GM23338 (cell line): ENCODE measurements around the gene CD80. TPM values are rescaled to one million over a fixed set of nuclear protein-coding genes. Genes with fewer than 3 reads are reported as not detected.

Experiments
- ATAC-seq: fragments of 200-7000 bp; cut with Tn5 transposase; 3 replicates; pipeline ENCODE4 v1.9.1; 2020
- DNase-seq: peaks from one replicate; pipeline ENCODE4 v3.0.0-alpha.2; 2015; ENCODE audit warnings: low spot score
- H2AFZ ChIP-seq: fragments of 200-600 bp; sonication (generic); 2 replicates; pipeline ENCODE4 v1.8.0; 2016; ENCODE audit warnings: antibody characterized with exemption, mild to moderate bottlenecking, moderate library complexity
- H3F3A ChIP-seq: fragments of 200-600 bp; sonication (generic); replicated peaks from 2 replicates; pipeline ENCODE4 v1.8.0; 2017; ENCODE audit warnings: antibody characterized with exemption, mixed run types, low read depth
- H3K27ac ChIP-seq: fragments of 200-600 bp; sonication (generic); 2 replicates; pipeline ENCODE4 v1.6.1; 2016; ENCODE audit warnings: low read depth
- H3K27me3 ChIP-seq: fragments of 200-600 bp; sonication (generic); 2 replicates; pipeline ENCODE4 v1.8.0; 2016; ENCODE audit warnings: mild to moderate bottlenecking, mixed run types, moderate library complexity; ENCODE audit not compliant: insufficient read depth
- H3K36me3 ChIP-seq: fragments of 200-600 bp; sonication (generic); 2 replicates; pipeline ENCODE4 v1.8.0; 2016; ENCODE audit warnings: mild to moderate bottlenecking; ENCODE audit not compliant: insufficient read depth
- H3K4me1 ChIP-seq: fragments of 200-600 bp; sonication (generic); 2 replicates; pipeline ENCODE4 v1.8.0; 2016; ENCODE audit warnings: mild to moderate bottlenecking, moderate library complexity; ENCODE audit not compliant: insufficient read depth
- H3K4me2 ChIP-seq: fragments of 200-600 bp; sonication (generic); 2 replicates; pipeline ENCODE4 v1.7.1; 2017; ENCODE audit warnings: mixed run types
- H3K4me3 ChIP-seq: fragments of 200-600 bp; sonication (generic); 2 replicates; pipeline ENCODE4 v1.6.1; 2016; ENCODE audit warnings: mixed run types
- H3K79me2 ChIP-seq: fragments of 200-600 bp; sonication (generic); replicated peaks from 2 replicates; pipeline ENCODE4 v1.8.0; 2017; ENCODE audit warnings: mild to moderate bottlenecking; ENCODE audit not compliant: insufficient read depth
- H3K9me2 ChIP-seq: fragments of 200-600 bp; sonication (generic); 2 replicates; pipeline ENCODE4 v1.8.0; 2017; ENCODE audit not compliant: insufficient read depth
- H4K20me1 ChIP-seq: fragments of 200-600 bp; sonication (generic); replicated peaks from 2 replicates; pipeline ENCODE4 v1.8.0; 2017; ENCODE audit warnings: mild to moderate bottlenecking; ENCODE audit not compliant: insufficient read depth
- H3K27ac Mint-ChIP-seq: 2 replicates; pipeline ENCODE4 v1.8.0; 2020; ENCODE audit warnings: inconsistent platforms, mild to moderate bottlenecking, moderate library complexity, mixed read lengths
- H3K27me3 Mint-ChIP-seq: 3 replicates; pipeline ENCODE4 v1.8.0; 2022; ENCODE audit warnings: low read depth, mild to moderate bottlenecking, moderate library complexity, mixed read lengths, inconsistent platforms; ENCODE audit not compliant: insufficient read depth, poor library complexity
- H3K36me3 Mint-ChIP-seq: 3 replicates; pipeline ENCODE4 v1.8.0; 2021; ENCODE audit warnings: low read depth, mild to moderate bottlenecking, inconsistent platforms, moderate library complexity, mixed read lengths
- H3K4me1 Mint-ChIP-seq: 3 replicates; pipeline ENCODE4 v1.8.0; 2020; ENCODE audit warnings: mild to moderate bottlenecking, inconsistent platforms, mixed read lengths
- H3K4me3 Mint-ChIP-seq: 3 replicates; pipeline ENCODE4 v1.8.0; 2021; ENCODE audit warnings: moderate library complexity, mild to moderate bottlenecking, inconsistent platforms, mixed read lengths
- H3K9me3 Mint-ChIP-seq: 3 replicates; pipeline ENCODE4 v1.8.0; 2020; ENCODE audit warnings: moderate library complexity, mild to moderate bottlenecking, inconsistent platforms, mixed read lengths
- CREB1 ChIP-seq: fragments of 250-450 bp; sonication (Bioruptor Pico); IDR thresholded peaks from 2 replicates; pipeline ENCODE4 v1.5.0; 2020; ENCODE audit warnings: low read depth, mild to moderate bottlenecking, moderate library complexity
- ETS1 ChIP-seq: IDR thresholded peaks from 2 replicates; pipeline ENCODE4 v1.6.1; 2016; ENCODE audit warnings: antibody characterized with exemption
- EZH2 ChIP-seq: fragments of 200-600 bp; sonication (generic); IDR thresholded peaks from one replicate; pipeline ENCODE4 v1.8.0; 2017; ENCODE audit warnings: antibody characterized with exemption, mild to moderate bottlenecking, low read depth; ENCODE audit not compliant: unreplicated experiment
- EZH2phosphoT487 ChIP-seq: fragments of 200-600 bp; sonication (generic); IDR thresholded peaks from one replicate; pipeline ENCODE4 v1.8.1; 2018; ENCODE audit warnings: antibody characterized with exemption; ENCODE audit not compliant: unreplicated experiment
- JUNB ChIP-seq: IDR thresholded peaks from one replicate; pipeline ENCODE4 v1.6.1; 2016; ENCODE audit warnings: antibody characterized with exemption; ENCODE audit not compliant: unreplicated experiment
- NANOG ChIP-seq: IDR thresholded peaks from 2 replicates; pipeline ENCODE4 v1.6.1; 2016; ENCODE audit warnings: antibody characterized with exemption, borderline replicate concordance
- POLR2AphosphoS5 ChIP-seq: IDR thresholded peaks from 2 replicates; pipeline ENCODE4 v1.6.1; 2016; ENCODE audit warnings: antibody characterized with exemption, low read depth
- STAT1 ChIP-seq: IDR thresholded peaks from one replicate; pipeline ENCODE4 v1.6.1; 2016; ENCODE audit warnings: antibody characterized with exemption; ENCODE audit not compliant: unreplicated experiment
- ZNF114 ChIP-seq: fragments of 250-450 bp; sonication (Bioruptor Pico); IDR thresholded peaks from 2 replicates; pipeline ENCODE4 v1.5.0; 2020; ENCODE audit warnings: mild to moderate bottlenecking, moderate library complexity
- ZNF331 ChIP-seq: fragments of 250-450 bp; sonication (Bioruptor Pico); IDR thresholded peaks from 2 replicates; pipeline ENCODE4 v1.5.0; 2020; ENCODE audit warnings: low read depth, mild to moderate bottlenecking, moderate library complexity
- ZNF462 ChIP-seq: fragments of 250-450 bp; sonication (Bioruptor Pico); IDR thresholded peaks from 2 replicates; pipeline ENCODE4 v1.5.0; 2020; ENCODE audit warnings: mild to moderate bottlenecking, moderate library complexity
- polyA plus RNA-seq: library from polyadenylated mRNA; unstranded; fragments of >200 nt; fragmentation: Nextera tagmentation; extraction: Ambion mirVana; gene quantifications from 2 replicates; pipeline ENCODE4 v1.2.1, GENCODE V29; 2016
- total RNA-seq: library from RNA; depleted of rRNA; stranded (reverse); fragments of >200 nt; shearing (Covaris generic); gene quantifications from 2 replicates; pipeline ENCODE4 v1.2.3, GENCODE V29; 2014
- TF ChIP-seq, protein P1 (sequence below): IDR thresholded peaks from one replicate; pipeline ENCODE4 v1.6.1; 2018; ENCODE audit warnings: antibody characterized with exemption; ENCODE audit not compliant: unreplicated experiment
- TF ChIP-seq, protein P2 (sequence below), 2 experiments: fragments of 200-600 bp in 1 of 2; sonication (generic) in 1 of 2; conservative IDR thresholded peaks; 2 replicates each; pipeline versions ENCODE4 v1.5.1 to v1.6.1; 2016 to 2017; ENCODE audit warnings: antibody characterized with exemption in 2 of 2, low read depth in 2 of 2, mild to moderate bottlenecking in 2 of 2, moderate library complexity in 1 of 2

Gene CD80
- total and polyA plus RNA-seq, 2 experiments from 2014 or later: not detected

DNA sequence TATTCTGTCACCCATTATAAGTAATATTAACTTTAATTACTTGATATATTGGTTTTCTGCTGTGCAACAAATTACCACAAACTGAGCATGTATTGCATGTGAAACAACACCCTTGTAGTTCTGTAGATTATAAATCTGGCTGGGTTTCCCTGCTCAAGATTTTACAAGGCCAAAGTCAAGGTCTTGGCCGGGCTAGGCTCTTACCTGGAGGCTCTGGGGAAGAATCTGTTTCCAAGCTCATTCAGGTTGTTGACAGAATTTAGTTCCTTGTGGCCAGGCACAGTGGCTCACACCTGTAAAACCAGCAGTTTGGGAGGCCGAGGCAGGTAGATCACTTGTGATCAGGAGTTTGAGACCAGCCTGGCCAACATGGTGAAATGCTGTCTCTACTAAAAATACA, 44.8 kb downstream of the CD80 start:
- Histone ChIP-seq H4K20me1 (no peaks in the 10 kb centered on the region; the same call in 1 of the 2 replicates), H3K27me3 (no peaks in the 10 kb centered on the region), H3K4me1 (no peaks in the 10 kb centered on the region), H3K4me2 (no peak overlapping the region), H2AFZ (no peak overlapping the region), H3K9me2 (no peaks in the 10 kb centered on the region), H3K79me2 (no peaks in the 10 kb centered on the region), H3K27ac (no peak overlapping the region), H3K4me3 (no peak overlapping the region), H3K36me3 (peaks cover 52% of the 10 kb centered on the region), H3F3A (no peaks in the 10 kb centered on the region)
- peaks cover 70% of the 10 kb centered on the region for H3K36me3 Mint-ChIP-seq
- no peaks in the 10 kb centered on the region for H3K4me1 Mint-ChIP-seq
- no peak for DNase-seq
- no peak overlapping the region for H3K4me3 Mint-ChIP-seq
- H3K27me3 Mint-ChIP-seq: peaks cover 2% of the 10 kb centered on the region
- TF ChIP-seq STAT1 (no peak), ZNF331 (CRISPR knock-in tag) (no peak), NANOG (no peak), ZNF114 (CRISPR knock-in tag) (no peak), EZH2phosphoT487 (no peak), CREB1 (CRISPR knock-in tag) (no peak), EZH2 (no peak), JUNB (no peak), POLR2AphosphoS5 (no peak), ZNF462 (CRISPR knock-in tag) (no peak), ETS1 (no peak)
- TF ChIP-seq, protein P1, sequence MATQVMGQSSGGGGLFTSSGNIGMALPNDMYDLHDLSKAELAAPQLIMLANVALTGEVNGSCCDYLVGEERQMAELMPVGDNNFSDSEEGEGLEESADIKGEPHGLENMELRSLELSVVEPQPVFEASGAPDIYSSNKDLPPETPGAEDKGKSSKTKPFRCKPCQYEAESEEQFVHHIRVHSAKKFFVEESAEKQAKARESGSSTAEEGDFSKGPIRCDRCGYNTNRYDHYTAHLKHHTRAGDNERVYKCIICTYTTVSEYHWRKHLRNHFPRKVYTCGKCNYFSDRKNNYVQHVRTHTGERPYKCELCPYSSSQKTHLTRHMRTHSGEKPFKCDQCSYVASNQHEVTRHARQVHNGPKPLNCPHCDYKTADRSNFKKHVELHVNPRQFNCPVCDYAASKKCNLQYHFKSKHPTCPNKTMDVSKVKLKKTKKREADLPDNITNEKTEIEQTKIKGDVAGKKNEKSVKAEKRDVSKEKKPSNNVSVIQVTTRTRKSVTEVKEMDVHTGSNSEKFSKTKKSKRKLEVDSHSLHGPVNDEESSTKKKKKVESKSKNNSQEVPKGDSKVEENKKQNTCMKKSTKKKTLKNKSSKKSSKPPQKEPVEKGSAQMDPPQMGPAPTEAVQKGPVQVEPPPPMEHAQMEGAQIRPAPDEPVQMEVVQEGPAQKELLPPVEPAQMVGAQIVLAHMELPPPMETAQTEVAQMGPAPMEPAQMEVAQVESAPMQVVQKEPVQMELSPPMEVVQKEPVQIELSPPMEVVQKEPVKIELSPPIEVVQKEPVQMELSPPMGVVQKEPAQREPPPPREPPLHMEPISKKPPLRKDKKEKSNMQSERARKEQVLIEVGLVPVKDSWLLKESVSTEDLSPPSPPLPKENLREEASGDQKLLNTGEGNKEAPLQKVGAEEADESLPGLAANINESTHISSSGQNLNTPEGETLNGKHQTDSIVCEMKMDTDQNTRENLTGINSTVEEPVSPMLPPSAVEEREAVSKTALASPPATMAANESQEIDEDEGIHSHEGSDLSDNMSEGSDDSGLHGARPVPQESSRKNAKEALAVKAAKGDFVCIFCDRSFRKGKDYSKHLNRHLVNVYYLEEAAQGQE: no peak
- TF ChIP-seq, protein P2, sequence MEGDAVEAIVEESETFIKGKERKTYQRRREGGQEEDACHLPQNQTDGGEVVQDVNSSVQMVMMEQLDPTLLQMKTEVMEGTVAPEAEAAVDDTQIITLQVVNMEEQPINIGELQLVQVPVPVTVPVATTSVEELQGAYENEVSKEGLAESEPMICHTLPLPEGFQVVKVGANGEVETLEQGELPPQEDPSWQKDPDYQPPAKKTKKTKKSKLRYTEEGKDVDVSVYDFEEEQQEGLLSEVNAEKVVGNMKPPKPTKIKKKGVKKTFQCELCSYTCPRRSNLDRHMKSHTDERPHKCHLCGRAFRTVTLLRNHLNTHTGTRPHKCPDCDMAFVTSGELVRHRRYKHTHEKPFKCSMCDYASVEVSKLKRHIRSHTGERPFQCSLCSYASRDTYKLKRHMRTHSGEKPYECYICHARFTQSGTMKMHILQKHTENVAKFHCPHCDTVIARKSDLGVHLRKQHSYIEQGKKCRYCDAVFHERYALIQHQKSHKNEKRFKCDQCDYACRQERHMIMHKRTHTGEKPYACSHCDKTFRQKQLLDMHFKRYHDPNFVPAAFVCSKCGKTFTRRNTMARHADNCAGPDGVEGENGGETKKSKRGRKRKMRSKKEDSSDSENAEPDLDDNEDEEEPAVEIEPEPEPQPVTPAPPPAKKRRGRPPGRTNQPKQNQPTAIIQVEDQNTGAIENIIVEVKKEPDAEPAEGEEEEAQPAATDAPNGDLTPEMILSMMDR (conservative IDR thresholded peaks at IDR 0.05; ENCODE audit: low read depth in 2 of 2): no peak
- H3K9me3 Mint-ChIP-seq: no peaks in the 10 kb centered on the region
- ATAC-seq: no peak
- H3K27ac Mint-ChIP-seq: no peak overlapping the region
